Measurements from ENCODE around the gene STPG4.

Gene STPG4

GRCh38 chr2:47043891-47044239 is 111.2 kb downstream of the STPG4 start:
- TF ChIP-seq EZH2 (optimal IDR thresholded peaks at IDR 0.05; ENCODE audit: low read depth, low read length) = no peak
- TF ChIP-seq EZH2phosphoT487 (IDR thresholded peaks at IDR 0.05; ENCODE audit: low read length) = no peak
- TF ChIP-seq, protein P1, sequence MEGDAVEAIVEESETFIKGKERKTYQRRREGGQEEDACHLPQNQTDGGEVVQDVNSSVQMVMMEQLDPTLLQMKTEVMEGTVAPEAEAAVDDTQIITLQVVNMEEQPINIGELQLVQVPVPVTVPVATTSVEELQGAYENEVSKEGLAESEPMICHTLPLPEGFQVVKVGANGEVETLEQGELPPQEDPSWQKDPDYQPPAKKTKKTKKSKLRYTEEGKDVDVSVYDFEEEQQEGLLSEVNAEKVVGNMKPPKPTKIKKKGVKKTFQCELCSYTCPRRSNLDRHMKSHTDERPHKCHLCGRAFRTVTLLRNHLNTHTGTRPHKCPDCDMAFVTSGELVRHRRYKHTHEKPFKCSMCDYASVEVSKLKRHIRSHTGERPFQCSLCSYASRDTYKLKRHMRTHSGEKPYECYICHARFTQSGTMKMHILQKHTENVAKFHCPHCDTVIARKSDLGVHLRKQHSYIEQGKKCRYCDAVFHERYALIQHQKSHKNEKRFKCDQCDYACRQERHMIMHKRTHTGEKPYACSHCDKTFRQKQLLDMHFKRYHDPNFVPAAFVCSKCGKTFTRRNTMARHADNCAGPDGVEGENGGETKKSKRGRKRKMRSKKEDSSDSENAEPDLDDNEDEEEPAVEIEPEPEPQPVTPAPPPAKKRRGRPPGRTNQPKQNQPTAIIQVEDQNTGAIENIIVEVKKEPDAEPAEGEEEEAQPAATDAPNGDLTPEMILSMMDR (IDR thresholded peaks at IDR 0.05; ENCODE audit: low read length) = no peak
- Histone ChIP-seq H3K27ac (ENCODE audit: low read length) (no peak overlapping the region), H2AFZ (ENCODE audit: low read length) (no peak overlapping the region)

GRCh38 chr2:47043142-47043890 is 111.8 kb downstream of the STPG4 start:
- DNase-seq = no peak
- Histone ChIP-seq H3F3A (ENCODE audit: insufficient read depth, low read length) (peaks cover 9% of the 10 kb centered on the region), H3K4me3 (ENCODE audit: low read length) (no peak overlapping the region), H3K4me2 (ENCODE audit: low read depth, low read length) (no peak overlapping the region), H3K36me3 (replicated peaks; ENCODE audit: insufficient read depth, low read length) (no peaks in the 10 kb centered on the region; the same call in none of the 2 replicates), H3K9me2 (replicated peaks; ENCODE audit: insufficient read depth, low read length) (no peaks in the 10 kb centered on the region), H3K27ac (ENCODE audit: low read length) (no peak overlapping the region), H2AFZ (ENCODE audit: low read length) (no peak overlapping the region), H3K4me1 (ENCODE audit: low read length) (peaks cover 15% of the 10 kb centered on the region), H3K79me2 (ENCODE audit: low read length) (peaks cover 33% of the 10 kb centered on the region), H3K9me3 (replicated peaks; ENCODE audit: insufficient read depth, low read length) (no peaks in the 10 kb centered on the region), H3K9ac (ENCODE audit: low read length) (no peak overlapping the region), H4K20me1 (ENCODE audit: insufficient read depth, low read length) (no peaks in the 10 kb centered on the region), H3K27me3 (replicated peaks; ENCODE audit: insufficient read depth, low read length) (no peaks in the 10 kb centered on the region)
- TF ChIP-seq, protein P1 (IDR thresholded peaks at IDR 0.05; ENCODE audit: low read length) = no peak
- TF ChIP-seq EZH2phosphoT487 (IDR thresholded peaks at IDR 0.05; ENCODE audit: low read length) (no peak), EZH2 (optimal IDR thresholded peaks at IDR 0.05; ENCODE audit: low read depth, low read length) (no peak)

More at GRCh38 chr2:47043891-47044239, 111.2 kb downstream of the STPG4 start:
- no peaks in the 10 kb centered on the region for H3K9me3 ChIP-seq (replicated peaks; ENCODE audit: insufficient read depth, low read length)
- H3K4me2 ChIP-seq (ENCODE audit: low read depth, low read length) = no peak overlapping the region
- no peaks in the 10 kb centered on the region; the same call in none of the 2 replicates for H3K36me3 ChIP-seq (replicated peaks; ENCODE audit: insufficient read depth, low read length)
- H3K9ac ChIP-seq (ENCODE audit: low read length) = no peak overlapping the region
- H4K20me1 ChIP-seq (ENCODE audit: insufficient read depth, low read length) = no peaks in the 10 kb centered on the region
- no peak for DNase-seq
- H3K79me2 ChIP-seq (ENCODE audit: low read length) = peaks cover 33% of the 10 kb centered on the region
- no peak overlapping the region for H3K4me3 ChIP-seq (ENCODE audit: low read length)
- H3K4me1 ChIP-seq (ENCODE audit: low read length) = peaks cover 10% of the 10 kb centered on the region
- H3K9me2 ChIP-seq (replicated peaks; ENCODE audit: insufficient read depth, low read length) = no peaks in the 10 kb centered on the region
- no peaks in the 10 kb centered on the region for H3K27me3 ChIP-seq (replicated peaks; ENCODE audit: insufficient read depth, low read length)
- peaks cover 6% of the 10 kb centered on the region for H3F3A ChIP-seq (ENCODE audit: insufficient read depth, low read length)

DNA sequence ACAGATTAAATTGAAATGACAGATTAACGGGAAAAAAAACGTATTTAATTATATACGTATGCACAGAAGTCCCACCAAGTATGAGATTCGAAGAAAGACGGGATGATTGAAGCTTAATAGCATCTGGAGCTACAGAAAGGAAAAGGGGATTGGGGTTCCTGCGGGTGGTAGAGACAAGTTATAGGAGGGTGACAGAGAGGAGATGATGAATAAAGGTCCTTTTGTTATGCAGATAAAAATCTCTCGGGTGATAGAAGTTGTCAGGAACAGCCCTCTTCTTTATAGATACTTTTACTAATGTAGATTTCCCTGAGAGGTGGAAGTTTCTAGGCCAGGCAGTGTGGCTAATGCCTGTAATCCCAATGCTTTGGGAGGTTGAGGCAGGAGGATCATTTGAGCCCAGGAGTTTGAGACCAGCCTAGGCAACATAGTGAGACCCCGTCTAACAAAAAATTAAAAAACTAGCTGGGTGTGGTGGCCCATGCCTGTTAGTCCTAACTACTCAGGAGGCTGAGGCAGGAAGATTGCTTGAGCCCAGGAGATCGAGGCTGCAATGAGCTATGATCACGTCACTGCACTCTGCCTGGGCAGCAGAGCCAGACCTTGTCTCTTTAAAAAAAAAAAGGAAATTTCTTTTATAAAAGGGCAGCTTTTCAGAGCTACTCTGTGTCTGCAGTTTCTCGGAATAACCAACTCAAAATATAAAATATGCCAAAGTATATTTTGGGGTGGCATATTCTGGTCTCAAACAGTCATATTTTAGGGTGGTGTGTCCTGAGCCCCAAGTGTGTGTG is 113.0 kb downstream of the STPG4 start:
- no peak for DNase-seq
- Histone ChIP-seq H3K9ac (ENCODE audit: low read length) (no peak overlapping the region), H3K4me3 (ENCODE audit: low read length) (no peak overlapping the region), H4K20me1 (ENCODE audit: insufficient read depth, low read length) (no peaks in the 10 kb centered on the region), H2AFZ (ENCODE audit: low read length) (no peak overlapping the region), H3K27me3 (replicated peaks; ENCODE audit: insufficient read depth, low read length) (no peaks in the 10 kb centered on the region), H3K4me1 (ENCODE audit: low read length) (peaks cover 24% of the 10 kb centered on the region), H3K9me2 (replicated peaks; ENCODE audit: insufficient read depth, low read length) (no peaks in the 10 kb centered on the region), H3K4me2 (ENCODE audit: low read depth, low read length) (no peak overlapping the region), H3K36me3 (replicated peaks; ENCODE audit: insufficient read depth, low read length) (no peaks in the 10 kb centered on the region; the same call in none of the 2 replicates), H3K27ac (ENCODE audit: low read length) (no peak overlapping the region), H3K79me2 (ENCODE audit: low read length) (peaks cover 33% of the 10 kb centered on the region), H3F3A (ENCODE audit: insufficient read depth, low read length) (peaks cover 21% of the 10 kb centered on the region), H3K9me3 (replicated peaks; ENCODE audit: insufficient read depth, low read length) (no peaks in the 10 kb centered on the region)
- no peak for TF ChIP-seq EZH2phosphoT487 (IDR thresholded peaks at IDR 0.05; ENCODE audit: low read length)
- TF ChIP-seq, protein P1 (IDR thresholded peaks at IDR 0.05; ENCODE audit: low read length) = no peak
- TF ChIP-seq EZH2 (optimal IDR thresholded peaks at IDR 0.05; ENCODE audit: low read depth, low read length) = no peak

Data from MM.1S (cell line).